DLD1 (cell line): ENCODE results near the gene PTTG2.
"Not testable (repeated sequence)": the region's sequence is repeated elsewhere in the genome, so short reads cannot be mapped to it uniquely, and the experiment has no call there.

Experiments used
- in situ Hi-C: cut with HindIII; loops from 2 replicates; pipeline ENCODE4 v1.10.0; 2017; ENCODE audit warnings: low sequenced_read_pairs

The PTTG2 gene

DNA sequence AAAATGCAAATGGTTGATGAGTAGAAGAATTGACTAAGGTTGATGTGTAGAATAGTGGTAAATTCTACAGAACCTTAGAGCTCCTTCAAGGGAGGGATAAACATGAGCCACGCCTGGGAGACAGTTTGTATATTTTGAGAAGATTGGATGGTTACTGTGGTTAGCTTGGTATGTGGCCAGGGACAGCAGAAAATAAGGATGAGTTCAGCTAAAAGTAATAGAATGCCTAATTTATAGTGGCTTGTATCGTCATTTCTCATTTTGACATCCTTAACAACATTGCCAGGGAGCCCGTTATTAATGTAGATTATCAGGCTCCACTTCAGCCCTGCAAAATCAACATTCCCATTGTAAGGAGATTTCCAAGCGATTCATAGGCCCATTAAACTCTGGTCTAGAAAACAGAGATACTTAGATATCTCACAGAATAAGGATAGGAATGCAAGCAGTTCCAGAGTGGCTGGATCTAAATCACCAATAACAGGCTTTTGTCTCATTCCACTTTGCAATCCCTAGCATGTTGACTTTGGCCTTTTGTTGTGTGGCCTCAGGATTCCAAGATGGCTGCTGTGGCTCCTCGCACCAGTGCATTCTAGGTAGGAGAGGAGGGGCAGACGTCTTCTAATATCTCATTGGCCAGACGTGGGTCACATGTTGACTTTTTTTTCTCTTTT lies 6.4 kb upstream of the PTTG2 start:
- in situ Hi-C loops = no loop called here

DNA sequence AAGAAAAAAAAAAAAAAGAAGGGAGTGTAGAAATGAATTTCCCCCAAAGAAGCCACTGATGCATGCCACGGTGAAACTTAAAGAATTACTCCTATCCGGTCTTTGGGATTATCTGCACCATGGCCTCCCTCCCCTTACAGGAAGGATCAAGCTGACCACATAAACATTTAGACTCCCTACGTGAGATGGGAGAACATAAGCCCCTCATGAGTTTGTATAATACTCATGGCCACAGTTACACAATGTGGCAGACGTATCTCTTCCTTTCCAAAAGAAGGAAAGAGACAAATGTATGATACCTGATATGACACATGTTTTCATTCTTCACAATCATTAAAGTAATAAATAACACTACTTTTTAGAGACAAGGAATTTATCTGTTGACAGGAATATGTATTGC lies 3.3 kb upstream of the PTTG2 start:
- in situ Hi-C loops = no loop called here

DNA sequence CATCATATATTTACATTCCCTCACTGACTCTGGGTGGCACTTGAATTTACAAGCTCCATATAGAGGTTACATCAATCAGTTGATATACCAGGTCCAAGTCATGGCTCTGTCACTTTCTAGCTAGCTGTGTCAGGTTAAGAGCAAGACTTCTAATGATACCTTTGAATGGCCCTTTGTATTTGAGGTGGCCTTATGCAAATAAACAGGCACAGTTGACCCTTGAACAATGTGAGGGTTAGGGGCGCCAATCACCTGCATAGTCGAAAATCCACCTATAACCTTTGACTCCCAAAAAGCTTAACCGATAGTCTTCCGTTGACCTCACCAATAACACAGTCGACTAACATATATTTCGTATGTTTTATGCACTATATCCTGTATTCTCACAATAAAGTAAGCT lies 1.3 kb upstream of the PTTG2 start:
- in situ Hi-C loops = no loop called here

DNA sequence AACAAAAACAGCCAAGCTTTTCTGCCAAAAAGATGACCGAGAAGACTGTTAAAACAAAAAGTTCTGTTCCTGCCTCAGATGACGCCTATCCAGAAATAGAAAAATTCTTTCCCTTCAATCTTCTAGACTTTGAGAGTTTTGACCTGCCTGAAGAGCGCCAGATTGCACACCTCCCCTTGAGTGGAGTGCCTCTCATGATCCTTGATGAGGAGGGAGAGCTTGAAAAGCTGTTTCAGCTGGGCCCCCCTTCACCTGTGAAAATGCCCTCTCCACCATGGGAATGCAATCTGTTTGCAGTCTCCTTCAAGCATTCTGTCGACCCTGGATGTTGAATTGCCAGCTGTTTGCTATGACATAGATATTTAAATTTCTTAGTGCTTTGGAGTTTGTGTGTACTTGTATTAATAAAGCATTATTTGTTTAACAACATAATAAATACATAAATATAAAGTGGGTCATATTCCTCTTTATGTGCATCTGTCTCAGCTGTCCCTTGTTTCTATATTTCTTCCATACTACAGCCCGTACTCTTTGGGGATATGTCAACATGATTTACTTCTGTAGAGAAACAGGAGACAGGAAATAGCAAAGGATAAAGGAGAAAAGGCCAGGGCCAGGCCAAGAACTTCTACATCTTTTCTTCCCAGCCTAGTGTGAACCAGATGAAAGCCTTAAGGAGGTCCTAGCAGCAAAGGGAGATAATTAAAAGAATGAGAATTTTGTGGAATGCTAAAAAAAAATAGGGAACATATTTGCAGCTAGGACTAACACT lies 667 bp downstream of the PTTG2 start:
- in situ Hi-C loops = no loop called here

DNA sequence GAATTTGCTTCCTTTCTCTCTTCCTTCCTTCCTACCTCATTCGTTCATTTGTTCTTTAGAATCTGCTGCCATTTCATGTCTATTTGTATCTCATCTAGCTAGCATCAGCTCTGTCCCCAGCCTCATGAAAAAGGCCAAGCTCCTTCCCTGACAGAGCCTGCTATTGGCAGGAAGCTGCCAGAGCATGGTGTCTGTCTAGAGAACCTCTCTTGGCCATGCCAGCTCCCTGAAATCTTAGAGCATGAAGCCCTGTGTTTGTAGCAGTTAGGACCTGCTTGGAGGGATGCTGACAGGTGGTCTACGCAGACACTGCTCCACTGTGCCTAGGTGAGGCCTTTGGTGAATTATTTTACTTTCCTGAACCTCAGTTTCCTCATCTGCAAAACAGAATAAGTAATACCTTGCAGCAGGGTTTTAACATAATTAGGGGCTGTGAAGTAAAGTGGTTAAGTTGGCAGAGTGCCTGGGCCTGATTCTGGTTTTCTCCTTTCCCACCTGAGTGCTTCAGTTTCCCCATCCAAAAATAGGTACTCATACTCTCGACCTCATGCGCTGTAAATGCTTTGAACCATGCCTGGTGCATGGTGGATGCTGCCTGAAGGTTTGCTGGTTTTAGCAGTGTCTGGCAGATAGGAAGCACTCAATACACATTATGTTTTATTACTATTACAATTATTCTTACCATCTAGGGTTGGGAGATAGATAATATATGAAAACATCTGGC lies 4.7 kb downstream of the PTTG2 start:
- in situ Hi-C loops = no loop called here

DNA sequence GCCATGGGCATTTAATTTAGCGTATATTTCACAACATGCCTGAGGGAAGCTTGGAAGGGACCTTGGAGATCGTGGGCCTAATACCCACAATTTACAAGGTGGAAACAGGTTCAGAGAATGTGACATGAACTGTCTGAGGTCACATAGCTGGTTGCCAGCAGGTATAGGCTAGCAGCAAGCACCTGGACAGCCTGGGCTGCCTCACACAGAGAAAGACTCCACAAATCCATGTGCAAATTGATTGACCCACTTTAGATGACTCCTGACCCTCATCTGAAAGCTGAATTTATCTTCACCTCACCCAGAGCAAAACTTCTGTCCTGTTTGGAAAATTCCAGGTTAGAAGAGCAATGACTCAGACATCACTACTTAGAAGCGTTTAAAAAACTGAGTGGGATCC lies 5.8 kb downstream of the PTTG2 start:
- in situ Hi-C loops = no loop called here

DNA sequence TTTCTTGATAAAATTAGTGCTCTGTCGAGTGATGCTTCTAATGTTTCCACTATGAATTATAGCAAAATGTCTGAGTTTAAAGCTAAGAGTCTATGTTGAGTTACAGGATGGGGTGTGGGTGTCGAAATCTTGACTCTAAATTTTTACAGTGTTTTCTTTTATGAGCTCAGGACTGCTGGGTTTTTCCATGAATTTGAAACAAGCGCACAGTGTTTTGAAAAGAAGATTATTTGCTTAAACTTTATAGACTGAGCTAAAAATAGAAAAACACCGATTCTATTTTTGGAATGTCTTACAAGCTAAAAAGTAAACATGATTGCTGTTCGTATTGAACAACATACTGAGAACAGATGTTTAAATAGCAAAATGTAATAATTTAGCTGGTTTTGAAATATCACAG lies 7.5 kb downstream of the PTTG2 start:
- in situ Hi-C loops = no loop called here

DNA sequence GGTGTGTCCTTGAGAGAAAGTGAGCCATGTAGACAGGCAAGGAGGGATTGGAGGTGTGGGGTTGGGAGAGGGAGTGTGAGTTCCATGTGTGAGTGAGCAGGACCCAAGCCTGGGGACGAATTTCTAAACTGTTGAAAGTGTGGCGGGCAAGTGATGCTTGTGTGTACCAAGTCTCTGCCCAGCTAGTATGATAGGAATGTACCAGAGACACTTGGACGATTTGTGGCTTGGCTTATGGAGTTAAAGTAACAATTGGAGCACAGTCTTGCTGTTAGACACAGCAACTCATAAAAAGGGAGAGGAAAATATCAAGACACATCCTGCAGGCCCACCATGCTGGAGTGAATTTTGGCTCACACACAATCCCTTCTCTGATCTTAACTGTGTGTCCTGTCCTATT lies 8.5 kb downstream of the PTTG2 start:
- in situ Hi-C loops = no loop called here

DNA sequence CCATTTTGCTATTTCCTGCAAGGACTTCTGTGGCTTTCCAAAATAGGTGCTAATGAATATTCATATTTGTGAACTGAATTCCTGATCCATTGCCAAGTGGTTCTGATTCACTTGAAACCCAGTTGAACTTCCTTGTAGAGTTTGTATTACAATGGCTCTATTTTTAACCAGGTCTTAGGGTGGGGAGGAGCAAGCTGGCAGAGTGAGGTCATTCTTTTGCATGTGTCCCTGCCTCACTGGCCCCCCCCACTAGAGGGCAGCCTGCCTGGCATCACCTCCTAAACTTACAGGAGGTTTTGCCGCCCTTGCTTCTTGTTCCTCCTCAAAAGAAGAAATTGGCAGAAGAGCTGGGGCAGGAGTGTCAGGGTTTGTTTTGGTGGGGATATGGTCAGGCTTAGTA lies 10.5 kb downstream of the PTTG2 start:
- in situ Hi-C loops = no loop called here

DNA sequence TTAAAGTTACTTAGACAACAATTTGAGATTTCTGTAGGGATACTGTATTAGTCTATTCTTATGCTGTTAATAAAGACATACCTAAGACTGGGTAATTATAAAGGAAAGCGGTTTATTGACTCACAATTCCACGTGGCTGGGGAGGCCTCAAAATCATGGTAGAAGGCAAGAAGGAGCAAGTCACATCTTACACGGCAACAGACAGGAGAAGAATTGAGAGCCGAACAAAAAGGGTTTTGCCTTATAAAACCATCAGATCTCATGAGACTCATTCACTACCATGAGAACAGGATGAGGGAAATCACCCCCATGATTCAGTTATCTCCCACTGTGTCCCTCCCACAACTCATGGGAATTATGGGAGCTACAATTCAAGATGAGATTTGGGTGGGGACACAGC lies 11.0 kb downstream of the PTTG2 start:
- in situ Hi-C loops = no loop called here

DNA sequence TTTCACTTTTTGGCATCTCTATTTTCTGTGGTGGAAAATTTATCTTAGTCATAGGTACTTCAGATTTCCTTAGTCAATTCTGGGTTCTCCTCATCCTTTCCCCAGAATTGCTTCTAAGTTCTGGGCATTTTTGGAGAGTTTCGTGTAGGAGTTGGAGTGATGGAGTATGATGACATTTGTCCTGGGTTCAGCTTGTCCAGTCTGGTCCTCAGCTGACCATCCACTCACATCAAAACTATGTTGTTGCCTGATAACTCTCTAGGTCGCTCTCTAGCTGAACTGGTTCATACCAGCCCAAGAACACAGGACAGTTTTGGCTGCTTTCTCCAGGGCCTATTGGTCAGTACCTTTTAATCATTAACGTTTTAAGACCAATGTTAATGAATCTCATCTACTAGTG lies 13.2 kb downstream of the PTTG2 start:
- in situ Hi-C loops = no loop called here

DNA sequence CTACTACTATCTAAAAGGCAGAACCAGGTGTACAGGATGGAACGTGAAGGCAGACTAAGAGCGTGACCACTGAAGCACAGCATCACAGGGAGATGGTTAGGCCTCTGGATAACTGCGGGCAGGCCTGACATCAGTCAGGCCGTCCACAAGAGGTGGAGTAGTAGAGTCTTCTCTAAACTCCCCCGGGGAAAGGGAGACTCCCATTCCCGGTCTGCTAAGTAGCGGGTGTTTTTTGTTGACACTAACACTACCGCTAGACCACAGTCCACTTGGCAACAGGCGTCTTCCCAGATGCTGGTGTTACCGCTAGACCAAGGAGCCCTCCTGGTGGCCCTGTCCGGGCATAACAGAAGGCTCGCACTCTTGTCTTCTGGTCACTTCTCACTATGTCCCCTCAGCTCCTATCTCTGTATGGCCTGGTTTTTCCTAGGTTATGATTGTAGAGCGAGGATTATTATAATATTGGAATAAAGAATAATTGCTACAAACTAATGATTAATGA lies 15.2 kb downstream of the PTTG2 start:
- in situ Hi-C loops = not testable (repeated sequence)

DNA sequence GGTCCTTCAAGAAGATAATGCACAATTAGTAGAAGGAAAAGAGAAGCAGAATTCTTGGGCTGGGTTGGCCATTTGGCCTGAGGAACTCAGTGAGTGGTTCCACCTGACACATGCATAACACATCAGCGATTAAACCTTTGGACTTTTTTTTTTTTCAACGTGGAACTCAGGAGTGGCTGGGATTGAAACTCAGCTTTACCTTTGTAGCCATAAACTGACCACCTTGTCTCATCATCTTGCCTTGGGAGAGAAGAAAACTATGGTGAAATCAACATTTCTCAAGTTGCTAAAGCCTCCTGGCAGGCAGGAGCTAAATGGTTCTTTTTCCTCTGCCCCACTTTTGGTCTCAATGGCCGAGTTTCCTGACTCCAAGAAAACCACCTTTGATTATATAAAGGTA lies 16.3 kb downstream of the PTTG2 start:
- in situ Hi-C loops = no loop called here

DNA sequence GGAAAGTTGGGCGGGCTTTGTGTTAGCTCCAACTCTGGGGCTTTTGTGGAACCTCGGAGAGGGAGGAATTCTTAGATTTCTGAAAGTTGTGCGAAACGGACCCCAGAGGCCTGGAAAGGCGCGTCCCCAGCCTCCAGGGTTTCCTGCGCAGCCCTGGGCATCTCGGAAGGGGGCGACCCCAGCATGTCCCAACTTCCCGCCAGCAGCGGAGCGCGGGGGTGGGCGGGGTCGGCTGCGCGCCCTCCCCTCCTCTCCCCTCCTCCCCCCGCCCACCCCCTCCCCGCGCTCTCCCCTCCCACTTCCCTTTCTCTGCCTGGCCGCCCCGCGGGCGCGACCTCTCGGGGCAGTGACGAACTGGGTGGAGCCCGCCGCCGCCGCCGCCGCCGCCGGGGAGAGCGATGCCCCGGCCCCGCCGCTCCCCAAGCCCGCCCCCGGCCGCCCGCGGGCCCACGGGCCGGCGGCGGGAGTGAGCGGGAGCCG lies 16.8 kb downstream of the PTTG2 start:
- in situ Hi-C loops = no loop called here

DNA sequence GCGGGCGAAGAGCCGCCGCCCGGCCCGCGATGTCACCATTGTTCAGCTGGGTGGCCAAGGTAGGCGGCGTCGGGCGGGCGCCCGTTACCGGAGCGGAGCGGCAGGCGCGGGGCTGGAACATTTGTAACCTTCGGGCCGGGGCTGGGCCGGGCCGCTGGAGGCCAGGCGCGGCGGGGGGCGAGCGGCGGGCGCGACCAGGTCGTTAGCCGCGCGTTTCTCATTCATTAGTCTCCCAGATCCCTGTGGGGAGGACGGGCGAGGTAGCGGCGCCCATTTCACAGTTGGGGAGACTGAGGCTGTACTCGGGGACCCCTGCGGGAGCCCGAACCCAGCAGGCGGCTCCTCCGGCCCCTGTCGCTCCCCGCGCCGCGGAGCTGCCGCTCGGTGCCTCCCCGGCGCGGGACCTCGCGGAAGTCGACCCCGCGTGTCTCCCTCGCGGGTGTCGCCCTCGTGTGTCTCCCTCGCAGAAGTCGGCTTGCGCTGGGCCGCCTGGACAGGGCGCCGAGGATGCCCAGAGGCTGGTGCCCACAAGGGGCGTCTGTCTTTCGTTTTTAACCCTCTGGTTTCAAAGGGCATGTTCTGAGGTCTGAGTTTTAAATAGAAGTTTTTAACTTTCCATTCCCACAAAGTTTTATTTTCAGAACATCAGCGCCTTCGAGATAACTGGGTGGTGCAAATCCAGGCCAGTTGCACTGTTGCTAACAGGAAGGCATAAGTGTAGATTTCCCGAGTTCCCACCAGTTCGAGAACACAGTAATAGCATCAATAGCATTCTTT lies 17.5 kb downstream of the PTTG2 start:
- in situ Hi-C loops = no loop called here

DNA sequence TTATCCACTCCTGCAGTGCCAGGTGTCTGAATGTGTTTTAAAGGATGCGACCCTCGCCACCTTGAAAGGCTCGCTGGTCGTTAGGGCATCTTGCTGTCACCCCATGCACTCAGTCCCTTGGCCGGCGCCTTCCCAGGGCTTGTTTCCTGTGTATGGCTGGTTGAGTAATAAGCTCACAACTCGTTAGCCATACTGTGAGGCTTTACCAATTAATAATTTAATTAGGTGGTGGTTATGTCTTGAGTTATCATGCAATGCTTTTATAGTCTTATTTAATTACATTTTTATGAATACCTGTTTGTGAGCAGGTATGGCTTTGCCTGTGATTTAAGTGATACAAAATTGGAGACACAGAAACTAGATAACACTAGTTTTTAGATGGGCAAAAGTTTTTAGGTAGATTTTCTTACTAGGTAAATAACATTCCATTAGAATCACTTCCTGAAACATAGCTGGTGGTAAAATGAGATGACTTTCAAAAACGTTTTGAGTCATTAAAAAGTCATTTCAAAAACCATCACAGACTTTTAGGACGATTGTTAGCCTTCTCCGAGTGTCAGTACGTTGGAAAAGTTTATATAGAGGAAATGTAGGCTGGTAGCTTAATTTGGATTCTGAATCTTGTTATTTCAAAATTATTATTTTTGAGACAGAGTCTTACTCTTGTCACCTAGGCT lies 18.2 kb downstream of the PTTG2 start:
- in situ Hi-C loops = no loop called here

DNA sequence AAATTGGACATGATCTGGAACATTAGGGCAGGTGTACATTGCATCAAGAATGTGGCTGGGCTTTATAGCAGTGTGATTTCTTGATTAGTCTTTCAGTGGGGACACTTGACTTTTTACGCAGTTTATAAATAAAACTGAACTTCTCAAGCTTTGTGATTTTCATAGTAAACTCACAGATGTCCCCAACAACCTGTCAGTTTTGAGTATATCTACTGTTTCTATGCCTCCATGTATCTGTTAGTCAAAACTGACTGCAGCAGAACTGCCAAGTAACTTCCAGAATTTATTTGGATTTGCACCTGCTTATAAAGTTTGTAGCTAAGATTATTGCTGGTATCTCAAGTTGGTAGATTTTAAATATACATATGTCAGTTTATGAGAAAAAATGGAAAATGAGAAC lies 20.0 kb downstream of the PTTG2 start:
- in situ Hi-C loops = no loop called here

DNA sequence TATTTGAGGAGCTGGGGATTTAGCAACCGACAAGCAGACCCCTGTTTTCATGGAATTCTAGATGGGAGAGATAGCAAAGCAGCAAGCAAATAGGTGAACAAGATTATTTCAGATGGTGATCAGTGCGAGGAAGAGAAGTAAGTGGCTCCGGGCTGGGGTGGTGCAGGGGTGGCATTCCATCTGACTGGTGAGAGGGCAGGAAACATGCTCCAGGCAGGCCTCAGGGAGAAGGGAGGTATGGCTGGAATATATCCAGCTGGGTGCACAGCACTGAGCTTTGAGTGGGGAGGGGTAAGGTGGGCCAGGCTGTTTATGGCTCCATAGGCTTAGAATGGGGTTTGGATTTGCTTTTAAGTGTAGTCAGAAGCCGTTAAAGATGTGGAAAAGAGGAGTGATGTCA lies 21.2 kb downstream of the PTTG2 start:
- in situ Hi-C loops = no loop called here

DNA sequence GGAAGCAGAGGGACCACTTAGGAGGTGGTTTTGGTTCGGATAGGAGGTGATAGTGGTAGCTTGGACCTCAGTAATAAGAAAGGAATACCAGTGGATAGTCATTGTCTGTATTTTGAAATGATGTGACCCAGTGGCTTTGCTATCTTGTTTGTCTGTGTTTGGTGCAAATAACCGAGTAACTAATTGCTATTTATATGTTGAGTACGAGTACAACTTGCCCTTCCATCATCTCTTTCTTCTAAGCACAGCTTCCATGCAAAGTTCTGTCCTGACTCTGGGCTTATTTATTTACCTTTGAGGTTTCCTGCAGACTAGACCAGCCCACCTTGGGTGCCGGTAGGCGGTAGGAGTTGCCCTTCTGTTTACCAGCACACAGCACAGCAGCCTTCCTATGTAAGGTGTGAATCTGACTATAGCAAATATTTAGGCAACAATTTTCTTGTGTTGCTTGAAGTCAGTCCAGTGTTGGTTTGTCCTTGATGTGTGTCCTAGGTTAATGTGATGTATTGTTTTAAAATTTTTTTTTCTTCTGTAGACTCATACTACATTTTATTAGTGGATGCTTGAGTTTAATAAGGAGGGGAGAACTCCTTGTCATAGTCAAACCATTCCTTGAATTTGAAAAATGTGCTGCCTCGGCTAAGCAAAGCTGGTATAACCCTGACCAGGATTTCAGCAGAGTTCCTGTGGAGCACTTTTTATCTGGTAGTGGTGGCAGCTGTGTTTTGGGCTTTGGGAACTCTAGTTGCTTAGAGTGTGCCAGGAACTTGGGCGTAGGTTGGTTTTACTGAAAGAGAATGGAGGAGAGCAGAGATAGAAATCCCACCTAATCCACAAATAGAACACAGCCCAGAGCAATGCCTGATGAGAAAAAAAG lies 21.9 kb downstream of the PTTG2 start:
- in situ Hi-C loops = no loop called here
